PC-3 (cell line): ENCODE measurements around the gene SDC1. TPM values are rescaled to one million over a fixed set of nuclear protein-coding genes. Genes with fewer than 3 reads are reported as not detected.

Experiments used
- ATAC-seq: fragments of 200-7000 bp; cut with Tn5 transposase; 2 replicates; pipeline ENCODE4 v1.9.1; 2020; ENCODE audit warnings: mild to moderate bottlenecking, moderate library complexity
- BruUV-seq: library from RNA; stranded (reverse); fragments of 400-500 nt; replicated peaks from 2 replicates; lab custom pipeline; 2021; lab: Mats Ljungman, UMichigan
- CTCF ChIA-PET: fragments of 300-600 bp; sonication (Branson Sonifier 250); formaldehyde crosslinking; loops from one replicate; lab custom pipeline; 2022; ENCODE audit warnings: antibody characterized with exemption; lab: Charles Lee
- POLR2A ChIA-PET: fragments of 300-600 bp; sonication (Branson Sonifier 250); formaldehyde crosslinking; loops from one replicate; lab custom pipeline; 2022; ENCODE audit warnings: antibody characterized with exemption; ENCODE audit not compliant: unreplicated experiment; lab: Charles Lee
- DNase-seq: peaks from one replicate; pipeline ENCODE4 v3.0.0-alpha.2; 2015
- H2AFZ ChIP-seq: fragments of 300-600 bp; sonication (generic); 2 replicates; pipeline ENCODE4 v1.6.0; 2016; ENCODE audit warnings: antibody characterized with exemption, low read length
- H3F3A ChIP-seq: fragments of 300-600 bp; sonication (generic); one replicate; pipeline ENCODE4 v1.6.0; 2017; ENCODE audit warnings: antibody characterized with exemption, low read length, control low read depth, mild to moderate bottlenecking; ENCODE audit not compliant: unreplicated experiment
- H3K27ac ChIP-seq: fragments of 300-600 bp; sonication (generic); 2 replicates; pipeline ENCODE4 v1.5.1; 2016; ENCODE audit warnings: mild to moderate bottlenecking, low read length
- H3K27me3 ChIP-seq: fragments of 300-600 bp; sonication (generic); 2 replicates; pipeline ENCODE4 v1.6.1; 2016; ENCODE audit warnings: low read length, mixed read lengths
- H3K36me3 ChIP-seq: fragments of 300-600 bp; sonication (generic); 2 replicates; pipeline ENCODE4 v1.6.1; 2016; ENCODE audit warnings: low read depth, mixed run types, low read length, mixed read lengths
- H3K4me1 ChIP-seq: fragments of 300-600 bp; sonication (generic); 2 replicates; pipeline ENCODE4 v1.5.1; 2016; ENCODE audit warnings: low read length; ENCODE audit not compliant: insufficient read depth
- H3K4me2 ChIP-seq: fragments of 300-600 bp; sonication (generic); 2 replicates; pipeline ENCODE4 v1.6.0; 2016; ENCODE audit warnings: low read length
- H3K4me3 ChIP-seq: fragments of 300-600 bp; sonication (generic); 2 replicates; pipeline ENCODE4 v1.5.1; 2016; ENCODE audit warnings: mild to moderate bottlenecking, low read length, mixed read lengths
- H3K79me2 ChIP-seq: fragments of 300-600 bp; sonication (generic); 2 replicates; pipeline ENCODE4 v1.6.1; 2017; ENCODE audit warnings: low read length, mixed read lengths
- H3K9ac ChIP-seq: fragments of 300-600 bp; sonication (generic); 2 replicates; pipeline ENCODE4 v1.6.0; 2016; ENCODE audit warnings: mild to moderate bottlenecking, low read length
- H3K9me2 ChIP-seq: fragments of 300-600 bp; sonication (generic); replicated peaks from 2 replicates; pipeline ENCODE4 v1.6.1; 2016; ENCODE audit warnings: mixed run types, low read length, mixed read lengths
- H3K9me3 ChIP-seq: fragments of 300-600 bp; sonication (generic); 2 replicates; pipeline ENCODE4 v1.6.1; 2016; ENCODE audit warnings: low read length, mixed read lengths
- H4K20me1 ChIP-seq: fragments of 300-600 bp; sonication (generic); 2 replicates; pipeline ENCODE4 v1.6.1; 2016; ENCODE audit warnings: low read length, mixed read lengths
- CTCF ChIP-seq: fragments of 300-600 bp; sonication (generic); conservative IDR thresholded peaks from 2 replicates; pipeline ENCODE4 v1.5.1; 2017; ENCODE audit warnings: antibody characterized with exemption, low read depth, mild to moderate bottlenecking, low read length
- EZH2 ChIP-seq: fragments of 300-600 bp; sonication (generic); IDR thresholded peaks from one replicate; pipeline ENCODE4 v1.6.1; 2017; ENCODE audit warnings: antibody characterized with exemption, mild to moderate bottlenecking, low read length; ENCODE audit not compliant: unreplicated experiment
- EZH2phosphoT487 ChIP-seq: fragments of 300-600 bp; sonication (generic); IDR thresholded peaks from 2 replicates; pipeline ENCODE4 v1.6.1; 2018; ENCODE audit warnings: mild to moderate bottlenecking, antibody characterized with exemption, low read length, borderline replicate concordance
- intact Hi-C: fragments of 100-400 bp; cut with micrococcal nuclease; formaldehyde crosslinking; loops from 2 replicates; pipeline ENCODE4 v1.9.0; 2023
- total RNA-seq: library from RNA; depleted of rRNA; stranded (reverse); fragments of >200 nt; gene quantifications from 2 replicates; pipeline ENCODE4 v1.2.3, GENCODE V29; 2014

SDC1 gene
- total RNA-seq, 1 experiment from 2014 or later = 358 TPM

- Histone ChIP-seq H3K4me2 (0 out of 2 replicates have a peak overlapping the region, but pooled peaks have one; percentile 24), H4K20me1 (no peaks in the 10 kb centered on the region), H3K4me1 (peaks cover 59% of the 10 kb centered on the region), H3K9me2 (no peaks in the 10 kb centered on the region), H3K9ac (no peak overlapping the region), H2AFZ (no peak overlapping the region), H3K27ac (peak overlapping the region; percentile 68), H3K27me3 (no peaks in the 10 kb centered on the region), H3K36me3 (no peaks in the 10 kb centered on the region), H3K9me3 (no peaks in the 10 kb centered on the region), H3K4me3 (no peak overlapping the region), H3F3A (no peaks in the 10 kb centered on the region), H3K79me2 (no peaks in the 10 kb centered on the region)
- ChIA-PET CTCF (interaction anchor here (0.5 kb wide), 1 partner anchor 72 kb away, joined by 7 read pairs; no protein-coding TSS in a partner anchor), POLR2A (no interaction called here)
- BruUV-seq = no TSS peak
- no peak for DNase-seq
- no peak for ATAC-seq
- no peak for TF ChIP-seq CTCF
- no peak for TF ChIP-seq EZH2phosphoT487
- no peak for TF ChIP-seq EZH2
- intact Hi-C loops = loop anchor here (5.0 to 10.0 kb wide), 2 partner anchors 39 to 76 kb away; no protein-coding TSS in a partner anchor
Observed at GRCh38 chr2:20180676-20181648, 44.0 kb downstream of the SDC1 start.

GRCh38 chr2:20179755-20180594, 45.0 kb downstream of the SDC1 start:
- no TSS peak for BruUV-seq
- H3F3A ChIP-seq = no peaks in the 10 kb centered on the region
- ChIA-PET CTCF (interaction anchor here (0.5 to 1.2 kb wide), 5 partner anchors 25 to 86 kb away, joined by 3 to 7 read pairs (median 4); partner anchors contain the start of gene SDC1), POLR2A (no interaction called here)
- no peaks in the 10 kb centered on the region for H3K9me3 ChIP-seq
- peak overlapping the region; percentile 68 for H3K27ac ChIP-seq
- intact Hi-C loops = loop anchor here (5.0 to 10.0 kb wide), 2 partner anchors 38 to 75 kb away; no protein-coding TSS in a partner anchor
- ATAC-seq (peak; percentile 55), DNase-seq (peak; percentile 78)
- H2AFZ ChIP-seq = peak overlapping the region; percentile 70
- H3K4me1 ChIP-seq = peaks cover 49% of the 10 kb centered on the region
- no peaks in the 10 kb centered on the region for H4K20me1 ChIP-seq
- H3K9ac ChIP-seq = peak overlapping the region; percentile 25; the same call in 1 of the 2 replicates
- H3K27me3 ChIP-seq = no peaks in the 10 kb centered on the region
- TF ChIP-seq EZH2 (no peak), CTCF (peak; percentile 49), EZH2phosphoT487 (no peak)
- H3K9me2 ChIP-seq = no peaks in the 10 kb centered on the region
- H3K4me3 ChIP-seq = no peak overlapping the region
- no peaks in the 10 kb centered on the region for H3K36me3 ChIP-seq
- no peaks in the 10 kb centered on the region for H3K79me2 ChIP-seq
- H3K4me2 ChIP-seq = peak overlapping the region; percentile 30
